ENCODE results near the gene APOOL. TPM values are rescaled to one million over a fixed set of nuclear protein-coding genes. Genes with fewer than 3 reads are reported as not detected.

Gene APOOL
- total RNA-seq, 1 donor from 2014 or later, result 9.7 TPM

- DNase-seq, result peak; percentile 56
These were observed 81.2 kb downstream of the APOOL start for GRCh38 chrX:85084770-85085393.

GRCh38 chrX:85089321-85089840 lies 85.7 kb downstream of the APOOL start:
- no peak for DNase-seq

- no peak for DNase-seq
These were observed 103.7 kb downstream of the APOOL start for GRCh38 chrX:85107407-85107806.

- no peak for DNase-seq
These were observed 104.5 kb downstream of the APOOL start for GRCh38 chrX:85108165-85108564.

GRCh38 chrX:85109235-85109634 lies 105.6 kb downstream of the APOOL start:
- DNase-seq, result peak; percentile 26

- DNase-seq, result peak; percentile 22
These were observed 107.7 kb downstream of the APOOL start for GRCh38 chrX:85111347-85111746.

GRCh38 chrX:85112293-85112692 lies 108.6 kb downstream of the APOOL start:
- no peak for DNase-seq

GRCh38 chrX:85113746-85114145 lies 110.1 kb downstream of the APOOL start:
- no peak for DNase-seq

GRCh38 chrX:85114171-85114570 lies 110.5 kb downstream of the APOOL start:
- no peak for DNase-seq

- no peak for DNase-seq
These were observed 111.1 kb downstream of the APOOL start for GRCh38 chrX:85114776-85115175.

- DNase-seq, result no peak
These were observed 111.6 kb downstream of the APOOL start for GRCh38 chrX:85115252-85115651.

GRCh38 chrX:85136409-85136808 lies 132.7 kb downstream of the APOOL start:
- DNase-seq, result no peak

GRCh38 chrX:85139422-85139821 lies 135.7 kb downstream of the APOOL start:
- DNase-seq, result no peak

GRCh38 chrX:85140964-85141363 lies 137.3 kb downstream of the APOOL start:
- DNase-seq, result no peak

Other genes starting within 250 kb of the APOOL start
- gene SATL1, start 239.9 kb downstream of the APOOL start, total RNA-seq, result not detected in 2 replicates
- 3.1 and 6.2 TPM in 2 replicates for gene ZNF711, start 240.1 kb downstream of the APOOL start, total RNA-seq

Measured in dermis blood vessel endothelial cell (primary cell).